RWPE2 (cell line): ENCODE results near the gene PDK4.
A peak's percentile ranks its signal among the peaks of the same experiment; 100 is the strongest.

Experiments used
- ATAC-seq: fragments of 200-7000 bp; cut with Tn5 transposase; 3 replicates; pipeline ENCODE4 v1.9.1; 2021; ENCODE audit warnings: low read depth
- DNase-seq: peaks from one replicate; pipeline ENCODE4 v3.0.0-alpha.2; 2020; ENCODE audit warnings: low spot score
- H3K27ac ChIP-seq: fragments of 450-650 bp; 2 replicates; pipeline ENCODE4 v1.5.1; 2017; ENCODE audit warnings: mild to moderate bottlenecking; ENCODE audit not compliant: poor library complexity, severe bottlenecking
- H3K27me3 ChIP-seq: fragments of 250-450 bp; sonication (Bioruptor Pico); 2 replicates; pipeline ENCODE4 v1.5.1; 2021; ENCODE audit warnings: mild to moderate bottlenecking, moderate library complexity; ENCODE audit not compliant: insufficient read depth, poor library complexity, severe bottlenecking
- H3K36me3 ChIP-seq: fragments of 250-450 bp; sonication (Bioruptor Pico); 2 replicates; pipeline ENCODE4 v1.5.1; 2020; ENCODE audit warnings: low read depth, mild to moderate bottlenecking, moderate library complexity
- H3K4me1 ChIP-seq: fragments of 250-450 bp; sonication (Bioruptor Pico); 2 replicates; pipeline ENCODE4 v1.5.1; 2021; ENCODE audit warnings: mild to moderate bottlenecking, moderate library complexity; ENCODE audit not compliant: insufficient read depth, poor library complexity, severe bottlenecking
- H3K4me3 ChIP-seq: fragments of 250-450 bp; sonication (Bioruptor Pico); 2 replicates; pipeline ENCODE4 v1.5.1; 2021; ENCODE audit warnings: mild to moderate bottlenecking, moderate library complexity; ENCODE audit not compliant: severe bottlenecking
- H3K9me3 ChIP-seq: fragments of 250-450 bp; sonication (Bioruptor Pico); 2 replicates; pipeline ENCODE4 v1.5.1; 2021; ENCODE audit warnings: mild to moderate bottlenecking, moderate library complexity; ENCODE audit not compliant: severe bottlenecking
- CTCF ChIP-seq: fragments of 450-650 bp; IDR thresholded peaks from one replicate; pipeline ENCODE4 v1.5.1; 2017; ENCODE audit warnings: mild to moderate bottlenecking, moderate library complexity; ENCODE audit not compliant: poor library complexity, severe bottlenecking

PDK4 gene

GRCh38 chr7:95598511-95598910, 2.2 kb upstream of the PDK4 start:
- H3K9me3 ChIP-seq = no peaks in the 10 kb centered on the region
- H3K27me3 ChIP-seq = peaks cover 32% of the 10 kb centered on the region
- no peaks in the 10 kb centered on the region for H3K4me1 ChIP-seq
- no peak for TF ChIP-seq CTCF
- ATAC-seq (no peak), DNase-seq (no peak)
- H3K4me3 ChIP-seq = no peak overlapping the region
- no peak overlapping the region for H3K27ac ChIP-seq
- no peaks in the 10 kb centered on the region for H3K36me3 ChIP-seq

- peak; percentile 28; the same call in 2 of the 3 replicates for ATAC-seq
- Histone ChIP-seq H3K4me1 (no peaks in the 10 kb centered on the region), H3K4me3 (peak overlapping the region; percentile 24), H3K27ac (no peak overlapping the region), H3K9me3 (no peaks in the 10 kb centered on the region), H3K36me3 (no peaks in the 10 kb centered on the region), H3K27me3 (peaks cover 32% of the 10 kb centered on the region)
- no peak for TF ChIP-seq CTCF
- DNase-seq = no peak
Measured at GRCh38 chr7:95595746-95596197, 544 bp downstream of the PDK4 start.

GRCh38 chr7:95594185-95594584, 2.1 kb downstream of the PDK4 start:
- H3K4me3 ChIP-seq = no peak overlapping the region
- H3K36me3 ChIP-seq = no peaks in the 10 kb centered on the region
- no peak for DNase-seq
- ATAC-seq = no peak
- peaks cover 32% of the 10 kb centered on the region for H3K27me3 ChIP-seq
- TF ChIP-seq CTCF = no peak
- no peak overlapping the region for H3K27ac ChIP-seq
- H3K9me3 ChIP-seq = no peaks in the 10 kb centered on the region
- no peaks in the 10 kb centered on the region for H3K4me1 ChIP-seq

GRCh38 chr7:95593343-95593742, 3.0 kb downstream of the PDK4 start:
- no peak for ATAC-seq
- Histone ChIP-seq H3K27ac (no peak overlapping the region), H3K9me3 (no peaks in the 10 kb centered on the region), H3K4me3 (no peak overlapping the region), H3K27me3 (peaks cover 32% of the 10 kb centered on the region), H3K36me3 (no peaks in the 10 kb centered on the region), H3K4me1 (no peaks in the 10 kb centered on the region)
- TF ChIP-seq CTCF = no peak
- no peak for DNase-seq

- ATAC-seq = no peak
- peaks cover 29% of the 10 kb centered on the region for H3K27me3 ChIP-seq
- no peak for TF ChIP-seq CTCF
- no peak for DNase-seq
- no peaks in the 10 kb centered on the region for H3K4me1 ChIP-seq
- no peak overlapping the region for H3K4me3 ChIP-seq
- H3K9me3 ChIP-seq = no peaks in the 10 kb centered on the region
- no peak overlapping the region for H3K27ac ChIP-seq
- H3K36me3 ChIP-seq = no peaks in the 10 kb centered on the region
Measured at GRCh38 chr7:95592570-95592969, 3.7 kb downstream of the PDK4 start.
